ENCODE data around the gene ACCSL.

DNA sequence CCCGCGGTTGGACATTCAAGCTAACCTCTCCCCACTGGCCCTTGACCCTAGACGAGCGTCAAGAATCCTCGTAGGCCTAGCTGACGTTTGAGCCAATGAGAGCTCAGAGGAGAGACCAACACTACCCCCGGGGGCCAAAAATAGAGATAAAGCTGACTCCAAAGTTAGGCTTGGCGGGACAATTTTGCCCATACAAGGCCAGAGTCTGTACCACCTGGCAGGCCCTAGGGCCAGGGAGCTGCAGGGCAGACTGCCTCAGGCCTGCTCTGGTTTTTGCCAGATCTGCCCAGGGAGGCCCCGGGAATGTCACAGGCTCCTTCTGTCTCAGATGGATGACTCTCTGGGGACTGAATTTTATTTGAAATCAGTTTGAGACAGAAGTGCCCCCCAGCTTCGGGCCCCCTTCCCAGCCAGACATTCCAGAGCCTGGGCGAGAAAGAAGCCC, 40.8 kb upstream of the ACCSL start:
- no peak for TF ChIP-seq POLR2A (IDR thresholded peaks at IDR 0.05; ENCODE audit: low read length)
- no peak for TF ChIP-seq GATA1 (IDR thresholded peaks at IDR 0.05; ENCODE audit: low read depth, low read length)

Data from erythroblast (primary cell).